RWPE2 (cell line): ENCODE data around the gene GCC2.
"Not testable (repeated sequence)": the region's sequence is repeated elsewhere in the genome, so short reads cannot be mapped to it uniquely, and the experiment has no call there.

Experiments
- ATAC-seq: fragments of 200-7000 bp; cut with Tn5 transposase; 3 replicates; pipeline ENCODE4 v1.9.1; 2021; ENCODE audit warnings: low read depth
- DNase-seq: peaks from one replicate; pipeline ENCODE4 v3.0.0-alpha.2; 2020; ENCODE audit warnings: low spot score
- H3K27ac ChIP-seq: fragments of 450-650 bp; 2 replicates; pipeline ENCODE4 v1.5.1; 2017; ENCODE audit warnings: mild to moderate bottlenecking; ENCODE audit not compliant: poor library complexity, severe bottlenecking
- H3K27me3 ChIP-seq: fragments of 250-450 bp; sonication (Bioruptor Pico); 2 replicates; pipeline ENCODE4 v1.5.1; 2021; ENCODE audit warnings: mild to moderate bottlenecking, moderate library complexity; ENCODE audit not compliant: insufficient read depth, poor library complexity, severe bottlenecking
- H3K36me3 ChIP-seq: fragments of 250-450 bp; sonication (Bioruptor Pico); 2 replicates; pipeline ENCODE4 v1.5.1; 2020; ENCODE audit warnings: low read depth, mild to moderate bottlenecking, moderate library complexity
- H3K4me1 ChIP-seq: fragments of 250-450 bp; sonication (Bioruptor Pico); 2 replicates; pipeline ENCODE4 v1.5.1; 2021; ENCODE audit warnings: mild to moderate bottlenecking, moderate library complexity; ENCODE audit not compliant: insufficient read depth, poor library complexity, severe bottlenecking
- H3K4me3 ChIP-seq: fragments of 250-450 bp; sonication (Bioruptor Pico); 2 replicates; pipeline ENCODE4 v1.5.1; 2021; ENCODE audit warnings: mild to moderate bottlenecking, moderate library complexity; ENCODE audit not compliant: severe bottlenecking
- H3K9me3 ChIP-seq: fragments of 250-450 bp; sonication (Bioruptor Pico); 2 replicates; pipeline ENCODE4 v1.5.1; 2021; ENCODE audit warnings: mild to moderate bottlenecking, moderate library complexity; ENCODE audit not compliant: severe bottlenecking
- CTCF ChIP-seq: fragments of 450-650 bp; IDR thresholded peaks from one replicate; pipeline ENCODE4 v1.5.1; 2017; ENCODE audit warnings: mild to moderate bottlenecking, moderate library complexity; ENCODE audit not compliant: poor library complexity, severe bottlenecking

Gene GCC2

GRCh38 chr2:108423502-108424251 is 25.3 kb upstream of the GCC2 start:
- H3K36me3 ChIP-seq, result no peaks in the 10 kb centered on the region
- TF ChIP-seq CTCF, result no peak
- H3K9me3 ChIP-seq, result no peaks in the 10 kb centered on the region
- H3K4me3 ChIP-seq, result no peak overlapping the region
- ATAC-seq (no peak), DNase-seq (no peak)
- no peaks in the 10 kb centered on the region for H3K4me1 ChIP-seq
- H3K27me3 ChIP-seq, result no peaks in the 10 kb centered on the region
- no peak overlapping the region for H3K27ac ChIP-seq

- Histone ChIP-seq H3K9me3 (no peaks in the 10 kb centered on the region), H3K27ac (no peak overlapping the region), H3K4me1 (no peaks in the 10 kb centered on the region), H3K36me3 (no peaks in the 10 kb centered on the region), H3K27me3 (no peaks in the 10 kb centered on the region), H3K4me3 (no peak overlapping the region)
- ATAC-seq, result no peak
- no peak for DNase-seq
- TF ChIP-seq CTCF, result no peak
Measured at GRCh38 chr2:108428286-108429009, 20.6 kb upstream of the GCC2 start.

- not testable (repeated sequence) for H3K36me3 ChIP-seq, H3K4me3 ChIP-seq, H3K4me1 ChIP-seq, H3K27ac ChIP-seq, H3K9me3 ChIP-seq, ATAC-seq, H3K27me3 ChIP-seq, DNase-seq
Measured at GRCh38 chr2:108435578-108435977, 13.4 kb upstream of the GCC2 start.

- Histone ChIP-seq H3K4me1 (no peaks in the 10 kb centered on the region), H3K27me3 (no peaks in the 10 kb centered on the region), H3K4me3 (no peak overlapping the region), H3K9me3 (no peaks in the 10 kb centered on the region), H3K36me3 (no peaks in the 10 kb centered on the region), H3K27ac (no peak overlapping the region)
- TF ChIP-seq CTCF, result no peak
- ATAC-seq (no peak), DNase-seq (no peak)
Measured at GRCh38 chr2:108436976-108437375, 12.0 kb upstream of the GCC2 start.

- ATAC-seq, result no peak
- H3K4me3 ChIP-seq, result no peak overlapping the region
- no peak for TF ChIP-seq CTCF
Measured at GRCh38 chr2:108441712-108442111, 7.3 kb upstream of the GCC2 start.

More at GRCh38 chr2:108441712-108442111, 7.3 kb upstream of the GCC2 start:
- no peak for DNase-seq
- no peak overlapping the region for H3K27ac ChIP-seq
- H3K27me3 ChIP-seq, result no peaks in the 10 kb centered on the region
- no peaks in the 10 kb centered on the region for H3K9me3 ChIP-seq
- no peaks in the 10 kb centered on the region for H3K36me3 ChIP-seq
- H3K4me1 ChIP-seq, result no peaks in the 10 kb centered on the region
